H1 (cell line): ENCODE results near the gene MDFI. TPM values are rescaled to one million over a fixed set of nuclear protein-coding genes. Genes with fewer than 3 reads are reported as not detected.

Source experiments
- CTCF ChIA-PET: fragments of 300-600 bp; sonication (Branson Sonifier 250); formaldehyde crosslinking; loops from one replicate; lab custom pipeline; 2021; ENCODE audit not compliant: partially characterized antibody; lab: Charles Lee
- POLR2A ChIA-PET: fragments of 300-600 bp; sonication (Branson Sonifier 250); formaldehyde crosslinking; loops from one replicate; lab custom pipeline; 2021; ENCODE audit warnings: inconsistent platforms; ENCODE audit not compliant: partially characterized antibody; lab: Charles Lee
- DNase-seq, 2 experiments: peaks; one replicate each; pipeline versions ENCODE4 v3.0.0 to v3.0.0-alpha.2; 2010 to 2022; ENCODE audit warnings: low spot score in 2 of 2, low read depth in 1 of 2, mixed read lengths in 1 of 2
- FAIRE-seq: peaks from 2 replicates; lab custom pipeline; 2011; peaks lifted over from hg19 to GRCh38; lab: Jason Lieb, UNC
- H2AFZ ChIP-seq: 2 replicates; pipeline ENCODE4 v1.8.1; 2012; ENCODE audit warnings: low read length, inconsistent platforms
- H2AK5ac ChIP-seq: 2 replicates; pipeline ENCODE4 v1.6.1; 2013; ENCODE audit warnings: low read depth, low read length
- H2BK120ac ChIP-seq: replicated peaks from 2 replicates; pipeline ENCODE3; 2013; ENCODE audit warnings: low read depth, low read length, inconsistent platforms
- H2BK12ac ChIP-seq: 2 replicates; pipeline ENCODE4 v1.6.1; 2013; ENCODE audit warnings: low read depth, low read length
- H2BK15ac ChIP-seq: 2 replicates; pipeline ENCODE4 v1.6.1; 2013; ENCODE audit warnings: low read length
- H2BK20ac ChIP-seq: 2 replicates; pipeline ENCODE4 v1.6.1; 2013; ENCODE audit warnings: low read length
- H2BK5ac ChIP-seq: 2 replicates; pipeline ENCODE4 v1.6.1; 2013; ENCODE audit warnings: low read depth, low read length
- H3K14ac ChIP-seq: 2 replicates; pipeline ENCODE4 v1.6.1; 2013; ENCODE audit warnings: inconsistent platforms; ENCODE audit not compliant: insufficient read length
- H3K18ac ChIP-seq: 2 replicates; pipeline ENCODE4 v1.6.1; 2013; ENCODE audit warnings: low read length; ENCODE audit errors: extremely low read depth
- H3K23ac ChIP-seq: 2 replicates; pipeline ENCODE4 v1.6.1; 2013; ENCODE audit warnings: inconsistent platforms; ENCODE audit not compliant: insufficient read length
- H3K23me2 ChIP-seq: 2 replicates; pipeline ENCODE4 v1.6.1; 2013; ENCODE audit warnings: low read depth, low read length
- H3K27ac ChIP-seq: 2 replicates; pipeline ENCODE4 v1.6.1; 2011; ENCODE audit warnings: low read depth, low read length, inconsistent platforms
- H3K27me3 ChIP-seq, 4 experiments: replicated peaks in 1 of 4; 1 replicate in 1 of 4; 2 replicates in 3 of 4; pipeline versions ENCODE4 v1.6.1 to v1.8.1; 2011 to 2013; ENCODE audit warnings: low read length in 3 of 4, mild to moderate bottlenecking in 3 of 4, inconsistent platforms in 2 of 4, mixed read lengths in 2 of 4, moderate library complexity in 1 of 4; ENCODE audit not compliant: control insufficient read depth in 3 of 4, insufficient read depth in 3 of 4; ENCODE audit errors: extremely low read depth in 1 of 4
- H3K36me3 ChIP-seq, 4 experiments: 2 replicates each; pipeline versions ENCODE4 v1.6.1 to v1.8.1; 2011 to 2013; ENCODE audit warnings: mild to moderate bottlenecking in 4 of 4, low read length in 3 of 4, moderate library complexity in 2 of 4, control low read depth in 1 of 4, inconsistent platforms in 1 of 4; ENCODE audit not compliant: insufficient read depth in 4 of 4, control insufficient read depth in 2 of 4
- H3K4ac ChIP-seq: replicated peaks from 2 replicates; pipeline ENCODE3; 2013; ENCODE audit warnings: low read length, low read depth, mixed read lengths, inconsistent platforms; ENCODE audit not compliant: insufficient read length
- H3K4me1 ChIP-seq, 4 experiments: replicated peaks in 1 of 4; 1 replicate in 1 of 4; 2 replicates in 3 of 4; pipeline versions ENCODE4 v1.6.1 to v1.8.1; 2011 to 2013; ENCODE audit warnings: low read length in 3 of 4, inconsistent platforms in 2 of 4, mixed read lengths in 1 of 4; ENCODE audit not compliant: insufficient read depth in 4 of 4, control insufficient read depth in 3 of 4
- H3K4me2 ChIP-seq, 2 experiments: 2 replicates each; pipeline versions ENCODE4 v1.6.1 to v1.8.1; 2011 to 2013; ENCODE audit warnings: low read depth in 2 of 2, low read length in 2 of 2, control low read depth in 1 of 2, inconsistent platforms in 1 of 2, mild to moderate bottlenecking in 1 of 2; ENCODE audit not compliant: insufficient read depth in 1 of 2
- H3K4me3 ChIP-seq, 4 experiments: fragments of 200-600, 300-600 bp in 1 of 4; sonication (generic), shearing (Covaris generic), sonication (Bioruptor Twin) in 1 of 4; 2 replicates each; pipeline versions ENCODE4 v1.5.1 to v1.8.1; 2011 to 2016; ENCODE audit warnings: low read length in 4 of 4, low read depth in 3 of 4, control low read depth in 2 of 4, inconsistent platforms in 2 of 4, mild to moderate bottlenecking in 2 of 4, mixed read lengths in 1 of 4, moderate library complexity in 1 of 4; ENCODE audit not compliant: insufficient read depth in 2 of 4; ENCODE audit errors: extremely low read depth in 1 of 4
- H3K56ac ChIP-seq: replicated peaks from 2 replicates; pipeline ENCODE3; 2013; ENCODE audit warnings: low read depth, mild to moderate bottlenecking, mixed read lengths, low read length, inconsistent platforms; ENCODE audit not compliant: insufficient read length
- H3K79me1 ChIP-seq: 2 replicates; pipeline ENCODE4 v1.6.1; 2013; ENCODE audit warnings: low read depth, low read length, control low read depth
- H3K79me2 ChIP-seq, 2 experiments: 2 replicates each; pipeline versions ENCODE4 v1.6.1 to v1.8.1; 2012 to 2013; ENCODE audit warnings: low read length in 2 of 2, mild to moderate bottlenecking in 2 of 2, inconsistent platforms in 1 of 2; ENCODE audit not compliant: insufficient read depth in 2 of 2, control insufficient read depth in 1 of 2
- H3K9ac ChIP-seq, 4 experiments: replicated peaks in 1 of 4; 1 replicate in 1 of 4; 2 replicates in 3 of 4; pipeline versions ENCODE4 v1.6.1 to v1.8.1; 2011 to 2013; ENCODE audit warnings: low read depth in 3 of 4, low read length in 3 of 4, control low read depth in 2 of 4, mild to moderate bottlenecking in 2 of 4, moderate library complexity in 2 of 4, inconsistent platforms in 1 of 4; ENCODE audit errors: extremely low read depth in 1 of 4
- H3K9me3 ChIP-seq, 2 experiments: 2 replicates each; pipeline versions ENCODE4 v1.6.1 to v1.8.1; 2012 to 2013; ENCODE audit warnings: mild to moderate bottlenecking in 2 of 2, moderate library complexity in 2 of 2, control low read depth in 1 of 2, inconsistent platforms in 1 of 2, low read depth in 1 of 2, low read length in 1 of 2, mixed read lengths in 1 of 2; ENCODE audit not compliant: insufficient read depth in 2 of 2
- H4K20me1 ChIP-seq, 2 experiments: replicated peaks in 1 of 2; 2 replicates each; pipeline versions ENCODE3 to v1.8.1; 2011 to 2013; ENCODE audit warnings: inconsistent platforms in 2 of 2, low read length in 2 of 2, mild to moderate bottlenecking in 1 of 2; ENCODE audit not compliant: insufficient read depth in 2 of 2, control insufficient read depth in 1 of 2
- H4K5ac ChIP-seq: 2 replicates; pipeline ENCODE4 v1.6.1; 2013; ENCODE audit warnings: low read length, low read depth, mixed read lengths, inconsistent platforms; ENCODE audit not compliant: insufficient read length
- H4K8ac ChIP-seq: 2 replicates; pipeline ENCODE4 v1.8.0; 2013; ENCODE audit warnings: mild to moderate bottlenecking, moderate library complexity, low read length, inconsistent platforms; ENCODE audit not compliant: insufficient read depth; ENCODE audit errors: extremely low read depth
- H4K91ac ChIP-seq: replicated peaks from 2 replicates; pipeline ENCODE3; 2013; ENCODE audit warnings: low read length, mixed read lengths, inconsistent platforms; ENCODE audit not compliant: insufficient read length
- CTCF ChIP-seq, 3 experiments: IDR thresholded peaks; 1 replicate in 2 of 3; 2 replicates in 1 of 3; pipeline versions ENCODE4 v1.5.1 to v1.6.1; 2011; ENCODE audit warnings: low read length in 3 of 3, mild to moderate bottlenecking in 3 of 3, inconsistent platforms in 2 of 3, low read depth in 1 of 3, moderate library complexity in 1 of 3; ENCODE audit not compliant: insufficient read depth in 1 of 3; ENCODE audit errors: control extremely low read depth in 1 of 3
- YY1 ChIP-seq: IDR thresholded peaks from 2 replicates; pipeline ENCODE4 v1.6.1; 2011; ENCODE audit warnings: low read depth, mild to moderate bottlenecking, low read length
- WGBS, 2 experiments: shearing (Covaris generic) in 1 of 2; methylation state at CpG; one replicate each; pipeline versions ENCODE4 v1.1.6 to v1.1.7; 2013 to 2015; ENCODE audit warnings: low lambda C conversion rate in 2 of 2, mixed read lengths in 2 of 2, inconsistent platforms in 1 of 2, low coverage in 1 of 2, missing lambda C conversion rate in 1 of 2; ENCODE audit not compliant: insufficient replicate concordance in 2 of 2, insufficient coverage in 1 of 2, insufficient read length in 1 of 2; ENCODE audit errors: extremely low coverage in 1 of 2, missing lambda C conversion rate in 1 of 2; 5-methylcytosine and 5-hydroxymethylcytosine counted together
- polyA plus RNA-seq, 7 experiments: library from polyadenylated mRNA; depleted of rRNA in 3 of 7; stranded (reverse) in 5 of 7; unstranded in 2 of 7; fragments of >200 nt in 5 of 7; fragments of 200-250 nt in 2 of 7; gene quantifications; 1 replicate in 5 of 7; 2 replicates in 1 of 7; 4 replicates in 1 of 7; pipeline versions ENCODE4 v1.2.1 to v1.2.3, GENCODE V29; 2011 to 2013; ENCODE audit warnings: missing spikeins in 2 of 7, mixed read lengths in 2 of 7
- total RNA-seq: library from RNA; stranded (reverse); fragmentation: NEBNext Ultra II Directional; extraction: Animal tissue kit (Norgen Biotek cat#: 25700); gene quantifications from 2 replicates; pipeline ENCODE4 v1.2.1, GENCODE V29; 2021

Gene MDFI
- total and polyA plus RNA-seq, 2 of the 8 experiments (the other 6 are each of a cell fraction or from before 2014, with no cell fraction given): 41.0 to 65.6 TPM

GRCh38 chr6:41599015-41599851 is 39.0 kb upstream of the MDFI start:
- no peak overlapping the region for H3K14ac ChIP-seq
- no peaks in the 10 kb centered on the region for H3K23me2 ChIP-seq
- H4K8ac ChIP-seq: peak overlapping the region; percentile 29; the same call in 1 of the 2 replicates
- no peak overlapping the region for H3K9ac ChIP-seq
- POLR2A ChIA-PET: interaction anchor here (1.2 to 1.3 kb wide), 3 partner anchors 11 to 84 kb away, joined by 3 to 4 read pairs (median 4); no protein-coding TSS in a partner anchor
- no peaks in the 10 kb centered on the region for H3K36me3 ChIP-seq
- H3K4ac ChIP-seq: no peak overlapping the region
- H3K4me3 ChIP-seq: no peak overlapping the region
- peak overlapping the region; percentile 52; the same call in 1 of the 2 replicates for H2BK5ac ChIP-seq
- H2BK15ac ChIP-seq: no peak overlapping the region
- no peak overlapping the region for H3K23ac ChIP-seq
- CTCF ChIA-PET: interaction anchor here (0.6 to 27.7 kb wide), 17 partner anchors 9 to 229 kb away, joined by 3 to 361 read pairs (median 5); no protein-coding TSS in a partner anchor
- H2BK20ac ChIP-seq: no peak overlapping the region
- H4K5ac ChIP-seq: no peak overlapping the region
- no peaks in the 10 kb centered on the region for H3K79me1 ChIP-seq
- no peak overlapping the region for H2BK120ac ChIP-seq
- H3K56ac ChIP-seq: no peak overlapping the region
- H4K91ac ChIP-seq: no peak overlapping the region
- peaks cover 0 to 32% (median 17%) of the 10 kb centered on the region in 4 experiments; a peak in 6 of 7 replicates for H3K4me1 ChIP-seq
- WGBS, 2 experiments: 79% methylated on average over 10 of the region's 21 CpGs; no CpG with 5 or more reads in 1 of the 2 experiments
- DNase-seq (no peak), FAIRE-seq (no peak)
- peaks cover 0 to 2% of the 10 kb centered on the region in 2 experiments for H4K20me1 ChIP-seq
- H3K9me3 ChIP-seq: no peaks in the 10 kb centered on the region
- peak overlapping the region; percentile 48; the same call in 1 of the 2 replicates for H3K18ac ChIP-seq
- no peaks in the 10 kb centered on the region for H3K27me3 ChIP-seq
- H2BK12ac ChIP-seq: no peak overlapping the region; the same call in 1 of the 2 replicates
- H3K27ac ChIP-seq: no peak overlapping the region
- TF ChIP-seq YY1 (no peak), CTCF (IDR thresholded peaks at IDR 0.05; ENCODE audit: control extremely low read depth in 1 of 3, insufficient read depth in 1 of 3, low read depth in 1 of 3, low read length in 3 of 3) (peak in 1 of 3 experiments; percentile 14; a peak in 1 of 4 replicates)
- H2AK5ac ChIP-seq: no peak overlapping the region
- H2AFZ ChIP-seq: no peak overlapping the region
- no peaks in the 10 kb centered on the region for H3K79me2 ChIP-seq
- H3K4me2 ChIP-seq: 0 out of 4 replicates have a peak overlapping the region, but pooled peaks of 1 of the 2 experiments have one; percentile 9
